GM12878 (cell line): Measurements from ENCODE around the gene ARHGAP15. TPM values are rescaled to one million over a fixed set of nuclear protein-coding genes. Genes with fewer than 3 reads are reported as not detected.

ENCODE experiments used
- BCL11A ChIP-seq: IDR thresholded peaks from 2 replicates; pipeline ENCODE4 v1.6.1; 2011; ENCODE audit warnings: low read depth, low read length
- CEBPB ChIP-seq, 2 experiments: fragments of 150-350 bp in 1 of 2; IDR thresholded peaks; 2 replicates each; pipeline ENCODE4 v1.6.1; 2012 to 2014; ENCODE audit warnings: low read depth in 2 of 2, low read length in 2 of 2, borderline replicate concordance in 1 of 2, inconsistent platforms in 1 of 2
- CREM ChIP-seq: IDR thresholded peaks from 2 replicates; pipeline ENCODE4 v1.6.1; 2014; ENCODE audit warnings: antibody characterized with exemption, low read depth
- E4F1 ChIP-seq: fragments of 450-650 bp; IDR thresholded peaks from 2 replicates; pipeline ENCODE4 v1.6.1; 2018; ENCODE audit warnings: borderline replicate concordance, mild to moderate bottlenecking; ENCODE audit not compliant: partially characterized antibody
- JUNB ChIP-seq: IDR thresholded peaks from 2 replicates; pipeline ENCODE4 v1.6.1; 2016; ENCODE audit warnings: antibody characterized with exemption, mild to moderate bottlenecking
- NFIC ChIP-seq: IDR thresholded peaks from 2 replicates; pipeline ENCODE4 v1.6.1; 2012; ENCODE audit warnings: low read depth, mild to moderate bottlenecking, inconsistent platforms, low read length, moderate library complexity
- NR2C1 ChIP-seq: fragments of 450-650 bp; IDR thresholded peaks from 2 replicates; pipeline ENCODE4 v1.6.1; 2017; ENCODE audit warnings: antibody characterized with exemption, mild to moderate bottlenecking, moderate library complexity
- PML ChIP-seq: IDR thresholded peaks from 2 replicates; pipeline ENCODE4 v1.6.1; 2012; ENCODE audit warnings: low read length, inconsistent platforms
- SREBF1 ChIP-seq: IDR thresholded peaks from 2 replicates; pipeline ENCODE4 v1.6.1; 2012; ENCODE audit warnings: mild to moderate bottlenecking, low read length
- STAT1 ChIP-seq: fragments of 450-650 bp; conservative IDR thresholded peaks from 2 replicates; pipeline ENCODE4 v1.6.1; 2014; ENCODE audit warnings: antibody characterized with exemption, mild to moderate bottlenecking
- ZBTB40 ChIP-seq: fragments of 450-650 bp; IDR thresholded peaks from 2 replicates; pipeline ENCODE4 v1.6.1; 2016; ENCODE audit warnings: mild to moderate bottlenecking, moderate library complexity, borderline replicate concordance
- ZNF384 ChIP-seq: IDR thresholded peaks from 2 replicates; pipeline ENCODE4 v1.6.1; 2012; ENCODE audit warnings: low read depth, mild to moderate bottlenecking, low read length, improper control_type of control experiment, borderline replicate concordance
- polyA plus RNA-seq, 11 experiments: library from polyadenylated mRNA; depleted of rRNA in 4 of 11; unstranded in 6 of 11; stranded (reverse) in 5 of 11; fragments of >200 nt; fragmentation: Nextera tagmentation in 4 of 11; fragmentation: Illumina TruSeq in 1 of 11; extraction: Ambion mirVana in 4 of 11; extraction: Trizol in 1 of 11; gene quantifications; 1 replicate in 1 of 11; 2 replicates in 10 of 11; pipeline versions ENCODE4 v1.2.1 to v1.2.3, GENCODE V29; 2011 to 2016; ENCODE audit warnings: inconsistent platforms in 2 of 11, missing spikeins in 2 of 11, low read depth in 1 of 11
- total RNA-seq, 4 experiments: library from RNA; depleted of rRNA in 3 of 4; stranded (reverse); fragments of >200 nt in 3 of 4; fragmentation: Illumina TruSeq in 1 of 4; extraction: Trizol in 1 of 4; gene quantifications; 2 replicates each; pipeline versions ENCODE4 v1.2.1 to v1.2.3, GENCODE V29; 2013 to 2021

Gene ARHGAP15
- total and polyA plus RNA-seq, 10 of the 15 experiments (the other 5 are each of a cell fraction or from before 2014, with no cell fraction given) = 38.0 to 92.6 (median 66.7) TPM

- TF ChIP-seq PML (peak; percentile 78; the same call in 1 of the 2 replicates), STAT1 (no peak), ZNF384 (no peak), NFIC (peak; percentile 97), BCL11A (peak; percentile 47; the same call in 1 of the 2 replicates), JUNB (peak; percentile 96), CEBPB (IDR thresholded peaks at IDR 0.05; ENCODE audit: borderline replicate concordance in 1 of 2, low read depth in 2 of 2, low read length in 2 of 2) (peak in 1 of 2 experiments; percentile 74; a peak in 1 of 4 replicates), SREBF1 (no peak), NR2C1 (no peak), CREM (peak; percentile 72; the same call in 1 of the 2 replicates), ZBTB40 (no peak), E4F1 (no peak)
These were observed 569.8 kb downstream of the ARHGAP15 start (continued) for GRCh38 chr2:143698888-143699570.
